GM13977 (cell line): Measurements from ENCODE around the gene RAB17.

ENCODE experiments used
- DNase-seq: peaks from one replicate; pipeline ENCODE4 v3.0.0; 2012; ENCODE audit warnings: low spot score
- in situ Hi-C: fragments of 300-500 bp; cut with MboI; formaldehyde crosslinking; loops from one replicate; pipeline ENCODE4 v1.12.0; 2022; ENCODE audit warnings: low sequenced_read_pairs, low pct_unique_long_range_greater_than_20kb, mixed read lengths, inconsistent platforms; ENCODE audit not compliant: unreplicated experiment
- TF ChIP-seq, protein P1 (sequence below): IDR thresholded peaks from 2 replicates; pipeline ENCODE4 v1.5.1; 2012; ENCODE audit warnings: mild to moderate bottlenecking, control low read depth; ENCODE audit not compliant: insufficient read depth; ENCODE audit errors: extremely low read depth, missing control alignments

Gene RAB17

DNA sequence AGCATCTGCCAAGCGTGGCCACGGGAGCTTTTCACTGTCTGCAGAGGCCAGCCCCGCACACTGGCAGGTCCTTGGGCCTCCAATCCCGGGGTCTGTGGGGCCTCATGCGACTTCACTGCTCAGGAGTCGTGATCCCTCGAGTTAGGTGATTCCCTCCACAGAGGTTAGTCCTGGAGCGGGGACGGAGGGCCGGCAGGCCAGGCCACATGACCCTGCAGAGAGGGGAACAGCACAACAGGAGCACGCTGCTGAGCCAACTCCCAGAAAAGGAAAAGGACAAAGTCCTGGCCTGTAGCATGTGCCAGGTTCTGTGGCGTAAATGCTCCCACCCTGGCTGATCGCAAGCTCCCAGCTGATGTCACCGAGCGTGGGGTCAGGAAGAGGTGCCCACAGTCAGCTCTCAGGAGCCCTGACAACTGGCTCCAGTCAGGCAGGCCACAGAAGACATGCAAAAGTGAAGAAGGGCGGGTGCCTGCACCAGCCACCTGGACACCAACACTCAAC is 39.4 kb downstream of the RAB17 start:
- in situ Hi-C loops, result no loop called here
- DNase-seq, result no peak
- TF ChIP-seq, protein P1, sequence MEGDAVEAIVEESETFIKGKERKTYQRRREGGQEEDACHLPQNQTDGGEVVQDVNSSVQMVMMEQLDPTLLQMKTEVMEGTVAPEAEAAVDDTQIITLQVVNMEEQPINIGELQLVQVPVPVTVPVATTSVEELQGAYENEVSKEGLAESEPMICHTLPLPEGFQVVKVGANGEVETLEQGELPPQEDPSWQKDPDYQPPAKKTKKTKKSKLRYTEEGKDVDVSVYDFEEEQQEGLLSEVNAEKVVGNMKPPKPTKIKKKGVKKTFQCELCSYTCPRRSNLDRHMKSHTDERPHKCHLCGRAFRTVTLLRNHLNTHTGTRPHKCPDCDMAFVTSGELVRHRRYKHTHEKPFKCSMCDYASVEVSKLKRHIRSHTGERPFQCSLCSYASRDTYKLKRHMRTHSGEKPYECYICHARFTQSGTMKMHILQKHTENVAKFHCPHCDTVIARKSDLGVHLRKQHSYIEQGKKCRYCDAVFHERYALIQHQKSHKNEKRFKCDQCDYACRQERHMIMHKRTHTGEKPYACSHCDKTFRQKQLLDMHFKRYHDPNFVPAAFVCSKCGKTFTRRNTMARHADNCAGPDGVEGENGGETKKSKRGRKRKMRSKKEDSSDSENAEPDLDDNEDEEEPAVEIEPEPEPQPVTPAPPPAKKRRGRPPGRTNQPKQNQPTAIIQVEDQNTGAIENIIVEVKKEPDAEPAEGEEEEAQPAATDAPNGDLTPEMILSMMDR, result no peak

DNA sequence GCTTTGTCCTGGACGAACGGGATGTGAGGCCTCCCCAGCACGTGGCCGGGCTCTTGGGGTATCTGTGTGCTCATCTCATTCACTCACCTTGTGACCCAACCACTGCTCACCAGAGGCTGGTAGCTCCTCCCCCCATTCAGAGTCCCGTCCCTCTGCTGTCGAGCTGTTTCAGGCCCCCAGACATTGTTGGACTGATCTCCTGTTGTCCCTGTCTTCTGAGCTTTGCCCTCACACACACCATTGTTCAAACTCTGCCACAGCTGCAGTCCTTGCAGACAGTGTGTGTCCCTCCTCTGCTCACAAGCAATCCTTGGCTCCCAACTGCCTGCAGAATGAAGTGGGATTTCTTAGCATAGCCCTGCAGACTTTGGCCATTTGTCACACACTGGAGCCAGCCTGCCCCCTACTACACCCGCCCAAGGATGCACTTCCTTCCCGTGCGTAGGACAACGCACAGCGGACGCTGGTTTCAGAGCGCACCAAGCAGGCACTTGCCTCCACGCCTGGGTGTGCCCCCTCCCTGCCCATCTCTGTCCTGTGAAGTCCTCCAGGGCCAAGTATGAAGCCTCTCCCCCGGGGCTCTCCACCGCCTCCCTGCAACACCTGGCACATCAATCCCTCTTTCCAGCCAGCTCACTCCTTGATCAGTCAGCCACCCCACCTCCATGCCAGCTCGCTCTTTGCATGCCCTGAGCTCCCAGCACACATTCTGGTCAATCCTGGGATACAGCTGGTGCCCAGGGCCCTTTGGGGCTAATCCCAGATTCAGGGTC is 40.7 kb downstream of the RAB17 start:
- in situ Hi-C loops, result no loop called here
- no peak for DNase-seq
- TF ChIP-seq, protein P1, result no peak

DNA sequence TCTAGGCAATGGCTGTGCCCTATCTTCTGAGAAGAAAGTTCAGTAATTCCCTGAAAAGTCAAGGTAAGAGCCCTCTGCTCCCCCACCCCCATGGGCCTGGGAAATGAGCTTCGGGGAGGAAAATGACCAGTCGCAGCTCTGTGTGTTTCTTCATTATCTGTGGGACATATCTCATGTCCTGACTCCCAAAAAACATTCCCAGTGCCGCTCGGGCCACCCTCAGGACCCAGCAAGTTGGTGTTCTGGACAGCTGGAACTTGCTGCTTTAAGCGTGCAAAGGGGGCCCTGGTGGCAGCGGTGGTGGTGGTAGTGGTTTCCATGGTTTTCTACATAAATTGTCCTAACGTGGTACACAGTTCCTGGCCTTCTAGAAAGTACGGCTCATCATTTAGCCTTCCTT is 41.3 kb downstream of the RAB17 start:
- TF ChIP-seq, protein P1, result no peak
- DNase-seq, result no peak
- in situ Hi-C loops, result no loop called here

DNA sequence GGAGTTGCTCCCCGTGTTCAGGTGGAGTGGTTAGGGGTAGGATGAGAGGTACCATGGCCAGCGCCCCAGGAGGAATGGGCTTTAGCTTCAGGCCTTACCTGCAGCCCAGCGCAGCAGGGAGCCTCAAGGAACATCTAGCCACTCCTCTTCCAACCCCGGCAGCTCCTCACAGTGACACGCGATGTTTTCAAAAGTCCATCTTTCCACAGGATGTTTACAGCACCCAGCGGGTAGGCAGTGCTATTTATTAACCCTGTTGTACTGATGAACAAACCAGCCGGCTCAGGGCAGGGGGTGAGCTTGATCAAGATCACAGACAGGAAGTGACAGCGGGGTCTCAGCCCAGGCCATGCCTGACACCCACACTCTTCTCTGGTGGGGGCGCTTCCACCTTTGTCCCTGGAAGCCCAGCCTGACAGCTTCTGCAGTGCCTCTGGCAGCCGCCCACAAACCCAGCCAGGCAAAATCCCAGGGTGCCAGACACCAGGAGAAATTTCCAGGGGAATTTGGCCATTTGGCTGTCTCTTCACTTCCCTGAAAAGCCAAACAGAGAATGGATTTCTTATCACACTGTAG is 42.6 kb downstream of the RAB17 start:
- TF ChIP-seq, protein P1, result no peak
- in situ Hi-C loops, result no loop called here
- no peak for DNase-seq

DNA sequence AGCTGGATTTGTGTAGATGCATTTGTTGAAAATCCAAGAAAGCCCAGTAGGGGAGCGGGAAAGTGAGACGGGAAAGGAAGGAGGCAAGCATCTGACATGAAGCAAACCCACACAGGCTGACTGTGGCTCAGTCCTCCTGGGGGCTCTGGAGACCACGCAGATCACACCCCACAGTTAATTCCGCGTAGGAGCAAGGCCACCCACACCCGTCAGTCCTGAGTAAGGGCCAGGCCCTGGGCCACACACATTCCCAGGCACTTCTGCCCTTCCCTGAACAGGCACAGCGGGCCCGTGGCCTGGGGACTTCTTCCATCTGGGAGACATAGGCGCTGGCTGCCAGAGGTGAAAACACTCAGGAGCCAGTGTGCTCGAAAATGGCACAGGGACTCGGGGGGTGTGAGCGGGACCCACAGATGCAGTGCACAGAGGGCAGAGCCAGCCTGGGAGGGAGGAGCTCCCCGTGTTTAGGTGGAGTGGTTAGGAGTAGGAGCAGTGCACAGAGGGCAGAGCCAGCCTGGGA is 43.6 kb downstream of the RAB17 start:
- in situ Hi-C loops, result no loop called here
- DNase-seq, result no peak
- TF ChIP-seq, protein P1, result no peak

DNA sequence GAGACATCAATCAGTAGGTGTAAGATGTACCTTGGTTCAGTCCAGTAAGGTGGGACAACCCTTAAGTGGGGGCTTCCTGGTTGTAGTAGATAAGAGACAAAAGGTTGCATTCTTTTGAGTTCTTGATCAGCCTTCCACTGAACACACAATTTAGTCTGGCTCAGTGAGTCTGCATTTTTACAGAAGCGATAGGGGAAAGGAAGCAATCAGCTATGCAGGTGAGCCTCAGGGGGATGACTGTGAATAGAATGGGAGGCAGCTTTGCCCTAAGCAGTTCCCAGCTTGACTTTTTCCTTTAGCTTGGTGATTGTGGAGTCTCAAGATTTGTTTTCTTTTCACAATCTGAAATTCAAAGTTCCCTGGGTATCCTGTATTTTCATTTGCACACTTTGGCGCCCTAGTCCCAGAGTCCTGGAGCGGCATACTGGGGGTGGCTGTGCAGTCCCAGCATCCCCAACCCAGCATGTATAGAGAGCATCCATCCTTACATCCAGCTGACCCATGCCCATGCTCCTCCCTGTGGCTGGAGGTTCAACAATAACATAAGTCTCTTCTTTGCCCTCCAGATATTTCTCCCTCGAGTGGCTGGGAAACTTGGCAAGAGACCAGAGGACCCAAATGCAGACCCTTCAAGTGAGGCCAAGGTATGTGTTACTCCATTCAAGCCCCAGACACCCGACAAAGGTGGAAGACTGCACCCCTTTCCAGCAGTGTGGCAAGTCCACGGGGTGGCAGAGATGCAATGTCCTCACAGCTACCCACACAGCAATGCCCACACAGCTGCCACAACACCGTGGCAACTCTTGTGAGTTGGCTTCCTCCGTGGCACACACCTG is 44.3 kb downstream of the RAB17 start:
- in situ Hi-C loops, result no loop called here
- TF ChIP-seq, protein P1, result no peak
- DNase-seq, result no peak
